HEK293 (cell line): ENCODE results near the gene TBX1.

ENCODE experiments used
- CTCF ChIA-PET: fragments of 350-600 bp; formaldehyde crosslinking; extraction: SDS; loops from one replicate; lab custom pipeline; 2021; ENCODE audit warnings: antibody characterized with exemption; lab: Yijun Ruan, JAX
- POLR2A ChIA-PET: fragments of 300-600 bp; formaldehyde crosslinking; extraction: SDS; loops from one replicate; lab custom pipeline; 2020; ENCODE audit warnings: antibody characterized with exemption, inconsistent platforms; lab: Yijun Ruan, JAX
- H3K27ac ChIP-seq: fragments of 200-500 bp; sonication (Bioruptor generic); 2 replicates; pipeline ENCODE4 v1.5.1; 2014; ENCODE audit warnings: low read depth, low read length, control low read depth, inconsistent platforms; ENCODE audit errors: extremely low read depth
- H3K36me3 ChIP-seq, 2 experiments: fragments of 200-500 bp in 1 of 2; sonication (Bioruptor generic) in 1 of 2; 1 replicate in 1 of 2; 2 replicates in 1 of 2; pipeline ENCODE4 v1.5.1; 2014 to 2017; ENCODE audit warnings: inconsistent platforms in 2 of 2, low read length in 2 of 2; ENCODE audit not compliant: control insufficient read depth in 2 of 2, insufficient read depth in 1 of 2
- H3K4me1 ChIP-seq: fragments of 200-500 bp; sonication (Bioruptor generic); 2 replicates; pipeline ENCODE4 v1.5.1; 2014; ENCODE audit warnings: mild to moderate bottlenecking, low read length, inconsistent platforms; ENCODE audit not compliant: control insufficient read depth, insufficient read depth
- H3K4me3 ChIP-seq: 2 replicates; pipeline ENCODE4 v1.5.1; 2011; ENCODE audit warnings: low read depth, mild to moderate bottlenecking, control low read depth, low read length, moderate library complexity
- H3K9me3 ChIP-seq: fragments of 200-500 bp; sonication (Bioruptor generic); 2 replicates; pipeline ENCODE4 v1.5.1; 2014; ENCODE audit warnings: low read depth, low read length, inconsistent platforms; ENCODE audit not compliant: control insufficient read depth, insufficient read depth
- GLIS1 ChIP-seq: fragments of 450-650 bp; formaldehyde crosslinking; IDR thresholded peaks from 2 replicates; pipeline ENCODE4 v1.5.1; 2016; ENCODE audit warnings: missing biosample characterization, missing genetic modification characterization
- HOXC10 ChIP-seq: sonication (generic); formaldehyde crosslinking; IDR thresholded peaks from 2 replicates; pipeline ENCODE4 v1.8.1; 2023; ENCODE audit warnings: mild to moderate bottlenecking, missing genetic modification reagents
- KLF7 ChIP-seq: fragments of 450-650 bp; formaldehyde crosslinking; IDR thresholded peaks from 2 replicates; pipeline ENCODE4 v1.5.1; 2016; ENCODE audit warnings: missing biosample characterization, missing genetic modification characterization, borderline replicate concordance
- SP2 ChIP-seq: fragments of 450-650 bp; formaldehyde crosslinking; IDR thresholded peaks from 2 replicates; pipeline ENCODE4 v1.5.1; 2016; ENCODE audit warnings: missing biosample characterization, missing genetic modification characterization
- YY2 ChIP-seq: fragments of 450-650 bp; formaldehyde crosslinking; IDR thresholded peaks from 2 replicates; pipeline ENCODE4 v1.5.1; 2016; ENCODE audit warnings: missing biosample characterization, missing genetic modification characterization
- ZFP69B ChIP-seq: fragments of 450-650 bp; formaldehyde crosslinking; IDR thresholded peaks from 2 replicates; pipeline ENCODE4 v1.5.1; 2016; ENCODE audit warnings: missing biosample characterization, missing genetic modification characterization
- ZNF121 ChIP-seq: fragments of 450-650 bp; formaldehyde crosslinking; IDR thresholded peaks from 2 replicates; pipeline ENCODE4 v1.5.1; 2016; ENCODE audit warnings: missing biosample characterization, missing genetic modification characterization
- ZNF155 ChIP-seq: fragments of 450-650 bp; formaldehyde crosslinking; IDR thresholded peaks from 2 replicates; pipeline ENCODE4 v1.5.1; 2016; ENCODE audit warnings: missing biosample characterization, missing genetic modification characterization
- ZNF214 ChIP-seq: fragments of 450-650 bp; formaldehyde crosslinking; IDR thresholded peaks from 2 replicates; pipeline ENCODE4 v1.5.1; 2017; ENCODE audit warnings: missing biosample characterization, mild to moderate bottlenecking, missing genetic modification characterization, borderline replicate concordance
- ZNF23 ChIP-seq: fragments of 450-650 bp; formaldehyde crosslinking; IDR thresholded peaks from 2 replicates; pipeline ENCODE4 v1.5.1; 2016; ENCODE audit warnings: missing biosample characterization, missing genetic modification characterization, borderline replicate concordance
- ZNF362 ChIP-seq: fragments of 450-650 bp; formaldehyde crosslinking; IDR thresholded peaks from 2 replicates; pipeline ENCODE4 v1.5.1; 2016; ENCODE audit warnings: missing biosample characterization, missing genetic modification characterization
- ZNF391 ChIP-seq: fragments of 450-650 bp; formaldehyde crosslinking; IDR thresholded peaks from 2 replicates; pipeline ENCODE4 v1.5.1; 2016; ENCODE audit warnings: low read depth, missing biosample characterization, missing genetic modification characterization, borderline replicate concordance
- TF ChIP-seq, protein P1 (sequence below): fragments of 450-650 bp; formaldehyde crosslinking; IDR thresholded peaks from 2 replicates; pipeline ENCODE4 v1.5.1; 2016; ENCODE audit warnings: missing biosample characterization, missing genetic modification characterization

Gene TBX1

DNA sequence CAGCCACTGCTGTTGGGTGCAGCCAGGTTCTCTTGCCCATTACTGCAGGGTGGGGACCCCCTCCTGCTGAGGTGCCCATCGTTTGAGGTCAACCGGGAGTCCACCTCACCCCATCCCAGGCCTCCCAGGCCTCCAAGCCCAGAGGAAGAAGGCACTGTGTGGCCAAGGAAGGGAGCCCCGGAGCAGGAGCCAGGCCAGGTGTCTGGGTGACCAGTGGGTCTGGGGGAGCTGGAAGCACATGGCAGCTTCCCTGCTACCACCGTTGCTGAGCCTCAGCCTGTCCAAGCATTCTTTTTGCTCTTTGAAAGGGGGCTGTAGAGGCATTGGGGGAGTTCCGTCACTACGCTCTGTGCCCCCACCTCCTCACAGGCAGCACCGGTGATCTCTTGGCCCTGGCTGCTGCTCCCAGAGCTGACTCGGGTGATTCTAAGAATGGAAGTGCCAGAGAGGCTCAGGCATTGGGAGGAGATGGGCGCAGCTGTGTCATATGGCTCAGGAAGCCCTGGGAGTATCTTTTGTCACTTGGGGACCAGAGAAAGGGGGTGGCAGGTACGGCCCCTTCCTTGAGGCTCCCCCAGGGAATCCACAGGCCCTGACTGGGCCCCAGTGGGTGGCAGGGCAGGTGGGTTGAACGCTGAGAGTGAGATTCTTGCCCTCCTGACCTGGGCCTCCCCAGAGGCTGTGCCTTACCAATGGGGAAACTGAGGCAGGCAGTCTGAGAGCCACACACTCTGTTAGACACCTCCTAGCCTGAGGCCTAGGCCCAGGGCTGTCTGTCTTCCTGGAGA is 44.3 kb upstream of the TBX1 start:
- CTCF ChIA-PET, result interaction anchor here (0.5 to 1.9 kb wide), 7 partner anchors 8 to 120 kb away, joined by 3 to 11 read pairs (median 6); partner anchors contain the start of gene GP1BB
- POLR2A ChIA-PET, result interaction anchor here (0.7 kb wide), 1 partner anchor 25 kb away, joined by 3 read pairs; no protein-coding TSS in a partner anchor

GRCh38 chr22:19716829-19717105 is 43.8 kb upstream of the TBX1 start:
- ChIA-PET CTCF (interaction anchor here (0.5 to 1.9 kb wide), 7 partner anchors 14 to 216 kb away, joined by 3 to 11 read pairs (median 5); no protein-coding TSS in a partner anchor), POLR2A (interaction anchor here (0.7 to 1.0 kb wide), 4 partner anchors 11 to 237 kb away, joined by 3 to 4 read pairs (median 3); partner anchors contain the start of gene CDC45)
- Histone ChIP-seq H3K9me3 (no peaks in the 10 kb centered on the region), H3K36me3 (peaks cover 0 to 25% of the 10 kb centered on the region in 2 experiments; a peak in 1 of 3 replicates), H3K4me1 (no peaks in the 10 kb centered on the region; the same call in 1 of the 2 replicates), H3K27ac (no peak overlapping the region), H3K4me3 (no peak overlapping the region)
- TF ChIP-seq HOXC10 (CRISPR knock-in tag) (no peak), ZNF391 (tag by site-specific recombination) (no peak)
- TF ChIP-seq, protein P1, sequence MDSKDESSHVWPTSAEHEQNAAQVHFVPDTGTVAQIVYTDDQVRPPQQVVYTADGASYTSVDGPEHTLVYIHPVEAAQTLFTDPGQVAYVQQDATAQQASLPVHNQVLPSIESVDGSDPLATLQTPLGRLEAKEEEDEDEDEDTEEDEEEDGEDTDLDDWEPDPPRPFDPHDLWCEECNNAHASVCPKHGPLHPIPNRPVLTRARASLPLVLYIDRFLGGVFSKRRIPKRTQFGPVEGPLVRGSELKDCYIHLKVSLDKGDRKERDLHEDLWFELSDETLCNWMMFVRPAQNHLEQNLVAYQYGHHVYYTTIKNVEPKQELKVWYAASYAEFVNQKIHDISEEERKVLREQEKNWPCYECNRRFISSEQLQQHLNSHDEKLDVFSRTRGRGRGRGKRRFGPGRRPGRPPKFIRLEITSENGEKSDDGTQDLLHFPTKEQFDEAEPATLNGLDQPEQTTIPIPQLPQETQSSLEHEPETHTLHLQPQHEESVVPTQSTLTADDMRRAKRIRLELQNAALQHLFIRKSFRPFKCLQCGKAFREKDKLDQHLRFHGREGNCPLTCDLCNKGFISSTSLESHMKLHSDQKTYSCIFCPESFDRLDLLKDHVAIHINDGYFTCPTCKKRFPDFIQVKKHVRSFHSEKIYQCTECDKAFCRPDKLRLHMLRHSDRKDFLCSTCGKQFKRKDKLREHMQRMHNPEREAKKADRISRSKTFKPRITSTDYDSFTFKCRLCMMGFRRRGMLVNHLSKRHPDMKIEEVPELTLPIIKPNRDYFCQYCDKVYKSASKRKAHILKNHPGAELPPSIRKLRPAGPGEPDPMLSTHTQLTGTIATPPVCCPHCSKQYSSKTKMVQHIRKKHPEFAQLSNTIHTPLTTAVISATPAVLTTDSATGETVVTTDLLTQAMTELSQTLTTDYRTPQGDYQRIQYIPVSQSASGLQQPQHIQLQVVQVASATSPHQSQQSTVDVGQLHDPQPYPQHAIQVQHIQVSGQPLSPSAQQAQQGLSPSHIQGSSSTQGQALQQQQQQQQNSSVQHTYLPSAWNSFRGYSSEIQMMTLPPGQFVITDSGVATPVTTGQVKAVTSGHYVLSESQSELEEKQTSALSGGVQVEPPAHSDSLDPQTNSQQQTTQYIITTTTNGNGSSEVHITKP (tag by site-specific recombination), result peak; percentile 16; the same call in 1 of the 2 replicates

More for the DNA sequence above, 44.3 kb upstream of the TBX1 start:
- no peak for TF ChIP-seq ZNF362
- no peak for TF ChIP-seq GLIS1
- TF ChIP-seq SP2, result no peak
- no peak for TF ChIP-seq YY2
- TF ChIP-seq ZNF155 (tag by site-specific recombination), result no peak
- TF ChIP-seq ZFP69B (tag by site-specific recombination), result no peak
- TF ChIP-seq KLF7 (tag by site-specific recombination), result no peak
- TF ChIP-seq ZNF214 (tag by site-specific recombination), result no peak
- H3K36me3 ChIP-seq, result peaks cover 0 to 20% of the 10 kb centered on the region in 2 experiments; a peak in 1 of 3 replicates
- no peak overlapping the region for H3K4me3 ChIP-seq
- no peaks in the 10 kb centered on the region; the same call in 1 of the 2 replicates for H3K4me1 ChIP-seq
- no peaks in the 10 kb centered on the region for H3K9me3 ChIP-seq
- H3K27ac ChIP-seq, result no peak overlapping the region

DNA sequence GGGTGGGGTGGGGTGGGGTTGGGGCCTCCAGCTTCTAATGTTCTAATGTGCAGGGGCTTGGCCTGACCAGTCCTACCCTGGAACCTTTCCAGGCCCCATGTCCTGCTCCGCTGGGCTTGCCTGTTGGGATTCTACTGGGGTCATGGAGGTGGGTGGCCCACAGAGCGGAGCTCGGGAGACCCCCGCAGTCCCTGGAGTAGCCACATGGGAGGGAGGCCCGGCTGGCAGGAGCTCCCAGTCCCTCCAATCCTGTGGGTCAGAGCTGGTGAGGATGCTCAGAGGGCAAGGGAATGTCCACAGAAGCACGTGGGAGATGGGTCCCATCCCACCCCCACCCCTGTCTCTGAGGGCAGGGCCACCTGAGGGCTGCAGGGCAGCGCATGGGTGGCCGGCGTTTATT is 43.4 kb upstream of the TBX1 start:
- ChIA-PET POLR2A (interaction anchor here (0.7 to 1.0 kb wide), 4 partner anchors 12 to 238 kb away, joined by 3 to 4 read pairs (median 3); partner anchors contain the start of gene CDC45), CTCF (interaction anchor here (0.5 to 1.9 kb wide), 7 partner anchors 13 to 216 kb away, joined by 3 to 11 read pairs (median 5); no protein-coding TSS in a partner anchor)
- no peak overlapping the region for H3K27ac ChIP-seq
- TF ChIP-seq ZNF121, result no peak
- no peak for TF ChIP-seq ZNF23 (tag by site-specific recombination)
- H3K36me3 ChIP-seq, result peaks cover 0 to 29% of the 10 kb centered on the region in 2 experiments; a peak in 1 of 3 replicates
- no peak overlapping the region for H3K4me3 ChIP-seq
- no peaks in the 10 kb centered on the region for H3K9me3 ChIP-seq
- no peaks in the 10 kb centered on the region; the same call in 1 of the 2 replicates for H3K4me1 ChIP-seq
